Gastrocnemius medialis (tissue), 4 donors: ENCODE measurements around the gene PROM1.

Experiments used
- CTCF ChIP-seq, 5 experiments: fragments of 450-650 bp in 3 of 5; fragments of 200-600 bp in 2 of 5; sonication (generic) in 2 of 5; IDR thresholded peaks in 4 of 5; conservative IDR thresholded peaks in 1 of 5; 1 replicate in 4 of 5; 2 replicates in 1 of 5; pipeline ENCODE4 v1.5.1; 2016 to 2019; ENCODE audit warnings: antibody characterized with exemption in 5 of 5, mild to moderate bottlenecking in 3 of 5, moderate library complexity in 3 of 5
- POLR2A ChIP-seq, 2 donors: fragments of 450-650 bp; IDR thresholded peaks; one replicate each; pipeline ENCODE4 v1.6.1; 2017; ENCODE audit warnings: antibody characterized with exemption in 2 of 2, mild to moderate bottlenecking in 2 of 2, moderate library complexity in 2 of 2

DNA sequence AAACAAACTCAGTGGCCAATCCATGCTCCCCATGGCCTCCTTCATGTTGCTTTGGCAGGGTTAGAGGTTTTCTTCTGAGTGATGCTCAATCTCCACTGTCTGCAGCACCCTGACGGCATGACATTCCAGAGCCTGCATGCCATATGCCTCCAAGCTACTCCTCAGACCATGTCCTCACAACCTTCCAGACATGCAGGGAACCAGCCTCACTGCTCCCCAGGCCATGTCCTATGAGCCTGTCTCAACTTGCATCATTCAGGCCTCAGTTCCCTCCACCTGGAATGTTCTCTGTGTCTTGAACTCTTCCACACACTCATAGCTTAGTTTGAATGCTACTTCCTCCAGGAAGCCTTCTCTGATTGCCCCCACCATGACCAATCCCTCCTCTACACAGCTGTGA lies 18.8 kb downstream of the PROM1 start:
- no peak for TF ChIP-seq CTCF (IDR thresholded peaks at IDR 0.05 in 4 of 5, conservative IDR thresholded peaks at IDR 0.05 in 1 of 5)
- no peak for TF ChIP-seq POLR2A (IDR thresholded peaks at IDR 0.05)
